Choroid plexus epithelial cell (primary cell): ENCODE data around the gene FAM111A.
A peak's percentile ranks its signal among the peaks of the same experiment; 100 is the strongest.

Experiments
- DNase-seq: peaks from one replicate; pipeline ENCODE4 v3.0.0-alpha.2; 2010; ENCODE audit warnings: low read depth
- H3K4me3 ChIP-seq: 2 replicates; pipeline ENCODE4 v1.5.1; 2011; ENCODE audit warnings: low read depth, mild to moderate bottlenecking, control low read depth, low read length, moderate library complexity
- TF ChIP-seq, protein P1 (sequence below): conservative IDR thresholded peaks from 2 replicates; pipeline ENCODE4 v1.5.1; 2011; ENCODE audit warnings: low read depth, mild to moderate bottlenecking, control low read depth, inconsistent platforms, low read length, moderate library complexity

Gene FAM111A

DNA sequence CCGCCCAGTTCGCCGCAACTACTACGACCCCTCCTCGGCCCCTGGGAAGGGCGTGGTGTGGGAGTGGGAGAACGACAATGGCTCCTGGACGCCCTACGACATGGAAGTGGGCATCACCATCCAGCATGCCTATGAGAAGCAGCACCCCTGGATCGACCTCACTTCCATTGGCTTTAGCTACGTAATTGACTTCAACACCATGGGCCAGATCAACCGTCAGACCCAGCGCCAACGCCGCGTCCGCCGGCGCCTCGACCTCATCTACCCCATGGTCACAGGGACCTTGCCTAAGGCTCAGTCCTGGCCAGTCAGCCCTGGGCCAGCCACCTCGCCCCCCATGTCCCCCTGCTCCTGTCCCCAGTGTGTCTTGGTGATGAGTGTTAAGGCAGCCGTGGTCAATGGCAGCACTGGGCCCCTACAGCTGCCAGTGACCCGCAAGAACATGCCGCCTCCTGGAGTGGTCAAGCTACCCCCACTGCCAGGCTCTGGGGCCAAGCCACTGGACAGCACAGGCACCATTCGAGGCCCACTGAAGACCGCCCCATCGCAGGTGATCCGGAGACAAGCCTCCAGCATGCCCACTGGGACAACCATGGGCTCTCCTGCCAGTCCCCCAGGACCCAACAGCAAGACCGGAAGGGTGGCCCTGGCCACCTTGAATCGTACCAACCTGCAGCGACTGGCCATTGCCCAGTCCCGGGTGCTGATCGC, 39.2 kb downstream of the FAM111A start:
- no peak overlapping the region for H3K4me3 ChIP-seq
- TF ChIP-seq, protein P1, sequence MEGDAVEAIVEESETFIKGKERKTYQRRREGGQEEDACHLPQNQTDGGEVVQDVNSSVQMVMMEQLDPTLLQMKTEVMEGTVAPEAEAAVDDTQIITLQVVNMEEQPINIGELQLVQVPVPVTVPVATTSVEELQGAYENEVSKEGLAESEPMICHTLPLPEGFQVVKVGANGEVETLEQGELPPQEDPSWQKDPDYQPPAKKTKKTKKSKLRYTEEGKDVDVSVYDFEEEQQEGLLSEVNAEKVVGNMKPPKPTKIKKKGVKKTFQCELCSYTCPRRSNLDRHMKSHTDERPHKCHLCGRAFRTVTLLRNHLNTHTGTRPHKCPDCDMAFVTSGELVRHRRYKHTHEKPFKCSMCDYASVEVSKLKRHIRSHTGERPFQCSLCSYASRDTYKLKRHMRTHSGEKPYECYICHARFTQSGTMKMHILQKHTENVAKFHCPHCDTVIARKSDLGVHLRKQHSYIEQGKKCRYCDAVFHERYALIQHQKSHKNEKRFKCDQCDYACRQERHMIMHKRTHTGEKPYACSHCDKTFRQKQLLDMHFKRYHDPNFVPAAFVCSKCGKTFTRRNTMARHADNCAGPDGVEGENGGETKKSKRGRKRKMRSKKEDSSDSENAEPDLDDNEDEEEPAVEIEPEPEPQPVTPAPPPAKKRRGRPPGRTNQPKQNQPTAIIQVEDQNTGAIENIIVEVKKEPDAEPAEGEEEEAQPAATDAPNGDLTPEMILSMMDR, result no peak
- DNase-seq, result no peak

DNA sequence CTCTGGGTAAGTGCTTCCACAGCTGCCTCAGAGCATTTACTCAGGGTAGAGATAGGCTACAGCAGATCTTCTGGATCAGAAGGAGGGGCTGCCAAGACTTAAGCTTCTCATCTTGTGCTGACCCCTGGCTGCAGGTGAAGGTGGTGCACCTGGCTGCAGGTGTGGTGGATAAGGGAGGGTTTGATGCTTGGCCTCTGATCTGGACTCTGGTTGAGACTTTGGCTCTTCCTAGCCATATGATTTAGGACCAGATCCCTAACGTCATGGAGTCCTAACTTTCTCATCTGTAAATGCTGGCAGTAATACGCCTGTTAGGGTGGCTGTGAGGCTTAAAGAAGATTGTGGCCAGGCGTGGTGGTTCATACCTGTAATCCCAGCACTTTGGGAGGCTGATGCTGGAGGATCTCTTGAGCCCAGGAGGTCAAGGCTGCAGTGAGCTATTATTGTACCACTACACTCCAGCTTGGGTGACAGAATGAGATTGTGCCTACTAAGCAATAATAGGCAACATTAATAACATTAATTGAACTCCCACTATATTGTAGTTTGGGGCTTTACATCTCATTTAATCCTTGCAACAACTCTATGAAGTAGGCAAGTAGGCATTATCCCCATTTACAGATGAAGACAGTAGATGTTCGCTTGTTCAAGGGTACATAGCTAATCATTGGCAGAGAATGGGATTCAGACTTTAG, 39.9 kb downstream of the FAM111A start:
- H3K4me3 ChIP-seq, result no peak overlapping the region
- TF ChIP-seq, protein P1, result peak; percentile 18
- DNase-seq, result no peak

DNA sequence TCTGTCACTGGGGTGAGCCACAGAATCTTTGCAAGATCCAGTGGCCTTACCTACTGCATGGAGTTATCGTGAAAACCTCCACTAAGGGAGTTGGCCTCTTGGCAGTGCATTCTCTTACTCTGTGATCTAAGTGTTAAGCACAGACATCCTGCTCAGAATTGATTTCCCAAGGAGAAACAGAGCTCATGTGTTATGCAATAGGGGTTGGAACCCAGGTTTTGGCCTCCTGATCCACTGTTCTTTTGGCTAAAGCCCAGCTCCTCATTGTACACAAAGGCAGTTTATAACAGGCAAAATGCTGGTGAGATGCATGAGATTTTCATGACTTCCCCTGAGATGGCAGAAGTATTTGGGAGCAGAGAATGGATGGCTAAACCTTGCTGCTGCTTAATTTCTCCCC, 41.1 kb downstream of the FAM111A start:
- no peak overlapping the region for H3K4me3 ChIP-seq
- TF ChIP-seq, protein P1, result no peak
- peak; percentile 44 for DNase-seq

DNA sequence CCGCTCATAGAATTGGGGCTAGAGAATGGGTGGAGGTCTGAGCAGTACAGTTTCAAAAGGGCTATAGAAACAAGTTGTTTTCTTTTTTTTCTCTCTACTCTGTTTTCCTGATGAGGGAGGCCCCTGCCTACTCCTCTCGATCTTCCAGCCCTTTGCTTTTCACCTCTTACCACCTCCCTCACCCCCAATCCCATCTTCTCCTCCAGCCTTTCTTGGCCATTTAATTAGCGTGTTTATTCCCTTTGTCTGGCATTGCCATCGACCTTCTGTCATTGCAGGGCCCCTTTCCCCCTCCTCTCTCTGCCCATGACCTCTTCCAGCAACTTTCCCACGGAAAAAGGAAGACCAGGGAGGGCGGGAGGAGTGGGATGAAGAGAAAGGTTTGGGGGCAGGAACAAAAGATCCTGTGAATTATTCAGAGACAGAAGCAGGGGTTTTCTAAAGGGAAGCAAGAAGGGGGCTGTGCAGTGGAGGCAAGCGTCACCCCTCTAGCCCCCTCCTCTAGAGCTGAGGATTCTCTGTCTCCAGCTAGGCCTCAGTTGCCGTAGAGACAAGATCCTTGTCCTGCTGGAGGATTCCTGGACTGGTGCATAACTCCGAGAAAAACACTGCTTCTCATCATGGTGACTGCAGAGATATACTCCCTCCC, 42.2 kb downstream of the FAM111A start:
- H3K4me3 ChIP-seq, result no peak overlapping the region
- no peak for DNase-seq
- TF ChIP-seq, protein P1, result no peak

DNA sequence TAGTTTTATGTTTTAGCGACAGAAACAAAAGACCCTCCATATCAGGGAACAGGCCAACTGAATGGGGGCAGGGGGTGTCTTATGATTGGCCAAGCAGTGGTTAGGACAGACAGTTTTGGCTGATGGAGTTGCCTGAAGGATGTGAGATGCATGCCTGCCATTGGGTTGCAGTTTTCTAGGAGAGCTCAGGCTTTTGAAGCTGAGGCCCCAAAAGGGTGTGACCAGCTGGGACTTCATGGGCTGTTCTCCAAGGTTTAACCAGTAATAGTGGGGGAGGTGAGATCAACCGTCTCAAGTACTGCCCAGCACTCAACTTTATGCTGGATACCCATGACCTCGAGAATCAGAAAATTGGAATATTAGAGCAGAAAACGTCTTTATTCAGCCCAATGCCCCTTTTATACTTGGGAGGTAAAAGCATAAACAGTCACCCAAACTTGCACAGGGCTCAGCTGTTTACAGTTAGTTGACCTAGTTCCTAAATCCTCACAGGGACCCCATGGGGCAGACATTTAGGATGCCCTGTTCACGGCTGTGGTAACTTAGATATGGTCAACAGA, 42.8 kb downstream of the FAM111A start:
- H3K4me3 ChIP-seq, result no peak overlapping the region
- DNase-seq, result no peak
- TF ChIP-seq, protein P1, result no peak

DNA sequence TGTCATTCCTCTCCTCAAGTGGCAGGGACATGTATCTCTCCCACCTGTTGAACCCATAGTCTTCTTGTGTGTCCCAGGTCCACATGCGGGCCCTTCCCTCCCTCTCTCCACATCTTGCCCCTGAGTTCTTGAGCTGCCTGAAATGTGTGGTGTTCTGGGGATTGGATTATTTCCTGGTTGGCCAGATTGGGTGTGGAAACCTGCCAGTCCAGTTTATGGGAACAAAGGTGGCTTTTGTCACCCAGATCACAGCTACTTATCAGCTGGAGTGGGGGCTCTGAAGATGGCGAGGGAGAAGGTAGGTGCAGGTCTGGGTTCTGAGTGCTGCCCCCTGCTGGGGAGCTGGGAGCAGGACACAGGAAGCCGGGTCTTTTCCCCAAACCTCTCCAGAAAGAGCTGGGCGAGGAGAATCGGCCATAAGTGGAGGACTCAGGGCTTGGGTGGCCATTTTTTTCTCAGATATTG, 43.5 kb downstream of the FAM111A start:
- TF ChIP-seq, protein P1, result peak; percentile 60
- no peak for DNase-seq
- H3K4me3 ChIP-seq, result no peak overlapping the region
